Fibroblast of lung (primary cell): ENCODE results near the gene ATP8A1. TPM values are rescaled to one million over a fixed set of nuclear protein-coding genes. Genes with fewer than 3 reads are reported as not detected.
"Not testable (repeated sequence)": the region's sequence is repeated elsewhere in the genome, so short reads cannot be mapped to it uniquely, and the experiment has no call there.

Experiments
- DNase-seq, 2 donors: peaks; one replicate each; pipeline versions ENCODE4 v3.0.0 to v3.0.0-alpha.2; 2010; ENCODE audit warnings: low read depth in 2 of 2
- H2AFZ ChIP-seq: 2 replicates; pipeline ENCODE4 v1.5.1; 2012; ENCODE audit warnings: low read length, control low read depth, inconsistent platforms
- H3K27ac ChIP-seq: 2 replicates; pipeline ENCODE4 v1.5.1; 2011; ENCODE audit warnings: low read length, control low read depth; ENCODE audit not compliant: insufficient read depth
- H3K27me3 ChIP-seq: 2 replicates; pipeline ENCODE4 v1.5.1; 2011; ENCODE audit warnings: mild to moderate bottlenecking, low read length; ENCODE audit not compliant: control insufficient read depth, insufficient read depth
- H3K36me3 ChIP-seq: 2 replicates; pipeline ENCODE4 v1.5.1; 2011; ENCODE audit warnings: low read length; ENCODE audit not compliant: control insufficient read depth, insufficient read depth
- H3K4me1 ChIP-seq: 2 replicates; pipeline ENCODE4 v1.5.1; 2011; ENCODE audit warnings: low read length; ENCODE audit not compliant: control insufficient read depth, insufficient read depth; ENCODE audit errors: extremely low read depth
- H3K4me2 ChIP-seq: 2 replicates; pipeline ENCODE4 v1.5.1; 2011; ENCODE audit warnings: low read length, control low read depth; ENCODE audit not compliant: insufficient read depth; ENCODE audit errors: extremely low read depth
- H3K4me3 ChIP-seq, 4 experiments: fragments of 200-600 bp in 1 of 4; sonication (generic) in 1 of 4; replicated peaks in 1 of 4; 2 replicates each; pipeline ENCODE4 v1.5.1; 2011 to 2016; ENCODE audit warnings: low read length in 4 of 4, low read depth in 3 of 4, mild to moderate bottlenecking in 3 of 4, control low read depth in 2 of 4, inconsistent platforms in 1 of 4, mixed read lengths in 1 of 4; ENCODE audit not compliant: insufficient read depth in 1 of 4; ENCODE audit errors: control extremely low read depth in 1 of 4
- H3K79me2 ChIP-seq: 2 replicates; pipeline ENCODE4 v1.5.1; 2012; ENCODE audit warnings: mild to moderate bottlenecking, low read length, inconsistent platforms; ENCODE audit not compliant: control insufficient read depth, insufficient read depth
- H3K9ac ChIP-seq: 2 replicates; pipeline ENCODE4 v1.5.1; 2011; ENCODE audit warnings: mild to moderate bottlenecking, low read length, control low read depth; ENCODE audit not compliant: insufficient read depth
- H3K9me3 ChIP-seq: 2 replicates; pipeline ENCODE4 v1.5.1; 2012; ENCODE audit warnings: low read depth, low read length; ENCODE audit not compliant: control insufficient read depth, insufficient read depth
- H4K20me1 ChIP-seq: 2 replicates; pipeline ENCODE4 v1.5.1; 2011; ENCODE audit warnings: low read length; ENCODE audit not compliant: control insufficient read depth, insufficient read depth; ENCODE audit errors: extremely low read depth
- EZH2 ChIP-seq: IDR thresholded peaks from 2 replicates; pipeline ENCODE4 v1.5.1; 2012; ENCODE audit warnings: low read length, control low read depth, mild to moderate bottlenecking; ENCODE audit errors: missing control alignments
- polyA plus RNA-seq, 2 donors: library from polyadenylated mRNA; depleted of rRNA in 1 of 2; stranded (reverse) in 1 of 2; unstranded in 1 of 2; fragments of >200 nt; gene quantifications; 2 replicates each; pipeline ENCODE4 v1.2.1, GENCODE V29; 2011 to 2012; ENCODE audit warnings: missing spikeins in 1 of 2
- total RNA-seq: library from RNA; depleted of rRNA; stranded (reverse); fragments of >200 nt; gene quantifications from 2 replicates; pipeline ENCODE4 v1.2.1, GENCODE V29; 2014
- TF ChIP-seq, protein P1 (sequence below), 2 donors: IDR thresholded peaks in 1 of 2; conservative IDR thresholded peaks in 1 of 2; 1 replicate in 1 of 2; 2 replicates in 1 of 2; pipeline ENCODE4 v1.5.1; 2011 to 2012; ENCODE audit warnings: low read length in 2 of 2, control low read depth in 1 of 2, inconsistent platforms in 1 of 2, low read depth in 1 of 2, mild to moderate bottlenecking in 1 of 2

ATP8A1 gene
- total and polyA plus RNA-seq, 2 donors (not counting 1 experiment from before 2014, with no cell fraction given): 0.36 to 4.8 TPM

GRCh38 chr4:42470023-42470422, 186.9 kb downstream of the ATP8A1 start:
- Histone ChIP-seq H3K4me2 (no peak overlapping the region), H3K27me3 (no peaks in the 10 kb centered on the region), H3K4me1 (no peaks in the 10 kb centered on the region), H3K9me3 (no peaks in the 10 kb centered on the region), H3K9ac (no peak overlapping the region), H3K79me2 (no peaks in the 10 kb centered on the region), H4K20me1 (no peaks in the 10 kb centered on the region), H2AFZ (no peak overlapping the region), H3K4me3 (no peak overlapping the region), H3K27ac (no peak overlapping the region), H3K36me3 (no peaks in the 10 kb centered on the region)
- no peak for TF ChIP-seq EZH2
- TF ChIP-seq, protein P1, sequence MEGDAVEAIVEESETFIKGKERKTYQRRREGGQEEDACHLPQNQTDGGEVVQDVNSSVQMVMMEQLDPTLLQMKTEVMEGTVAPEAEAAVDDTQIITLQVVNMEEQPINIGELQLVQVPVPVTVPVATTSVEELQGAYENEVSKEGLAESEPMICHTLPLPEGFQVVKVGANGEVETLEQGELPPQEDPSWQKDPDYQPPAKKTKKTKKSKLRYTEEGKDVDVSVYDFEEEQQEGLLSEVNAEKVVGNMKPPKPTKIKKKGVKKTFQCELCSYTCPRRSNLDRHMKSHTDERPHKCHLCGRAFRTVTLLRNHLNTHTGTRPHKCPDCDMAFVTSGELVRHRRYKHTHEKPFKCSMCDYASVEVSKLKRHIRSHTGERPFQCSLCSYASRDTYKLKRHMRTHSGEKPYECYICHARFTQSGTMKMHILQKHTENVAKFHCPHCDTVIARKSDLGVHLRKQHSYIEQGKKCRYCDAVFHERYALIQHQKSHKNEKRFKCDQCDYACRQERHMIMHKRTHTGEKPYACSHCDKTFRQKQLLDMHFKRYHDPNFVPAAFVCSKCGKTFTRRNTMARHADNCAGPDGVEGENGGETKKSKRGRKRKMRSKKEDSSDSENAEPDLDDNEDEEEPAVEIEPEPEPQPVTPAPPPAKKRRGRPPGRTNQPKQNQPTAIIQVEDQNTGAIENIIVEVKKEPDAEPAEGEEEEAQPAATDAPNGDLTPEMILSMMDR (conservative IDR thresholded peaks at IDR 0.05 in 1 of 2, IDR thresholded peaks at IDR 0.05 in 1 of 2; ENCODE audit: low read depth in 1 of 2, low read length in 2 of 2): no peak
- DNase-seq: no peak

- H3K27ac ChIP-seq, H3K27me3 ChIP-seq, H3K79me2 ChIP-seq, H3K36me3 ChIP-seq, DNase-seq, H3K9ac ChIP-seq, H3K4me2 ChIP-seq, H3K4me3 ChIP-seq, H2AFZ ChIP-seq, H3K9me3 ChIP-seq, H3K4me1 ChIP-seq, H4K20me1 ChIP-seq: not testable (repeated sequence)
Observed at GRCh38 chr4:42467777-42468176, 189.1 kb downstream of the ATP8A1 start.

- Histone ChIP-seq H3K4me2 (no peak overlapping the region), H2AFZ (no peak overlapping the region), H4K20me1 (no peaks in the 10 kb centered on the region), H3K36me3 (no peaks in the 10 kb centered on the region), H3K9ac (no peak overlapping the region), H3K4me1 (no peaks in the 10 kb centered on the region), H3K79me2 (no peaks in the 10 kb centered on the region), H3K4me3 (no peak overlapping the region), H3K9me3 (no peaks in the 10 kb centered on the region), H3K27ac (no peak overlapping the region), H3K27me3 (no peaks in the 10 kb centered on the region)
- DNase-seq: no peak
- TF ChIP-seq, protein P1 (conservative IDR thresholded peaks at IDR 0.05 in 1 of 2, IDR thresholded peaks at IDR 0.05 in 1 of 2; ENCODE audit: low read depth in 1 of 2, low read length in 2 of 2): no peak
- no peak for TF ChIP-seq EZH2
Observed at GRCh38 chr4:42466273-42466844, 190.5 kb downstream of the ATP8A1 start.
